Measurements from ENCODE around the gene TANK.

DNA sequence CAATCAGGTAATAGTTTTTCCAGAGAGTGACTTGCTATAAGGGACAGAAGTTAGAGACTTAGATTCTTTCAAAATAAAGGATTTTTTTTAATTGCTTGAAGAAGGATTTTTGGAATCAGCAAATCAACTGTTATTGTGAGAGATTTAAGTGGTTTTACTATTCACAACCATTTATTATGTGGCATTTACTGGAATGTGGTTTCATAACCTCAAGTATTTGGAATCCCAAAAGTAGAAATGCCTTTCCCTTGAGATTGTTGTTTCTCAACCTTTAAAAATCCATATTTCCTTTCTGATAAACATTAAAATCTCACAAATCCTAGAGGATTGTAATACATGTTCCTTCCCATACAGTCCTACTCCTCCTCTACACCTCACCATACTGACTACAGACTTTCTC is 5.0 kb downstream of the TANK start:
- TF ChIP-seq, protein P1, sequence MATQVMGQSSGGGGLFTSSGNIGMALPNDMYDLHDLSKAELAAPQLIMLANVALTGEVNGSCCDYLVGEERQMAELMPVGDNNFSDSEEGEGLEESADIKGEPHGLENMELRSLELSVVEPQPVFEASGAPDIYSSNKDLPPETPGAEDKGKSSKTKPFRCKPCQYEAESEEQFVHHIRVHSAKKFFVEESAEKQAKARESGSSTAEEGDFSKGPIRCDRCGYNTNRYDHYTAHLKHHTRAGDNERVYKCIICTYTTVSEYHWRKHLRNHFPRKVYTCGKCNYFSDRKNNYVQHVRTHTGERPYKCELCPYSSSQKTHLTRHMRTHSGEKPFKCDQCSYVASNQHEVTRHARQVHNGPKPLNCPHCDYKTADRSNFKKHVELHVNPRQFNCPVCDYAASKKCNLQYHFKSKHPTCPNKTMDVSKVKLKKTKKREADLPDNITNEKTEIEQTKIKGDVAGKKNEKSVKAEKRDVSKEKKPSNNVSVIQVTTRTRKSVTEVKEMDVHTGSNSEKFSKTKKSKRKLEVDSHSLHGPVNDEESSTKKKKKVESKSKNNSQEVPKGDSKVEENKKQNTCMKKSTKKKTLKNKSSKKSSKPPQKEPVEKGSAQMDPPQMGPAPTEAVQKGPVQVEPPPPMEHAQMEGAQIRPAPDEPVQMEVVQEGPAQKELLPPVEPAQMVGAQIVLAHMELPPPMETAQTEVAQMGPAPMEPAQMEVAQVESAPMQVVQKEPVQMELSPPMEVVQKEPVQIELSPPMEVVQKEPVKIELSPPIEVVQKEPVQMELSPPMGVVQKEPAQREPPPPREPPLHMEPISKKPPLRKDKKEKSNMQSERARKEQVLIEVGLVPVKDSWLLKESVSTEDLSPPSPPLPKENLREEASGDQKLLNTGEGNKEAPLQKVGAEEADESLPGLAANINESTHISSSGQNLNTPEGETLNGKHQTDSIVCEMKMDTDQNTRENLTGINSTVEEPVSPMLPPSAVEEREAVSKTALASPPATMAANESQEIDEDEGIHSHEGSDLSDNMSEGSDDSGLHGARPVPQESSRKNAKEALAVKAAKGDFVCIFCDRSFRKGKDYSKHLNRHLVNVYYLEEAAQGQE (IDR thresholded peaks at IDR 0.05; ENCODE audit: borderline replicate concordance): no peak
- TF ChIP-seq, protein P2, sequence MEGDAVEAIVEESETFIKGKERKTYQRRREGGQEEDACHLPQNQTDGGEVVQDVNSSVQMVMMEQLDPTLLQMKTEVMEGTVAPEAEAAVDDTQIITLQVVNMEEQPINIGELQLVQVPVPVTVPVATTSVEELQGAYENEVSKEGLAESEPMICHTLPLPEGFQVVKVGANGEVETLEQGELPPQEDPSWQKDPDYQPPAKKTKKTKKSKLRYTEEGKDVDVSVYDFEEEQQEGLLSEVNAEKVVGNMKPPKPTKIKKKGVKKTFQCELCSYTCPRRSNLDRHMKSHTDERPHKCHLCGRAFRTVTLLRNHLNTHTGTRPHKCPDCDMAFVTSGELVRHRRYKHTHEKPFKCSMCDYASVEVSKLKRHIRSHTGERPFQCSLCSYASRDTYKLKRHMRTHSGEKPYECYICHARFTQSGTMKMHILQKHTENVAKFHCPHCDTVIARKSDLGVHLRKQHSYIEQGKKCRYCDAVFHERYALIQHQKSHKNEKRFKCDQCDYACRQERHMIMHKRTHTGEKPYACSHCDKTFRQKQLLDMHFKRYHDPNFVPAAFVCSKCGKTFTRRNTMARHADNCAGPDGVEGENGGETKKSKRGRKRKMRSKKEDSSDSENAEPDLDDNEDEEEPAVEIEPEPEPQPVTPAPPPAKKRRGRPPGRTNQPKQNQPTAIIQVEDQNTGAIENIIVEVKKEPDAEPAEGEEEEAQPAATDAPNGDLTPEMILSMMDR (IDR thresholded peaks at IDR 0.05; ENCODE audit: poor library complexity, severe bottlenecking): no peak
- TF ChIP-seq SMC3 (conservative IDR thresholded peaks at IDR 0.05; ENCODE audit: poor library complexity) (no peak), EZH2 (IDR thresholded peaks at IDR 0.05; ENCODE audit: borderline replicate concordance, insufficient read depth, low read length, poor library complexity, severe bottlenecking) (no peak), POLR2AphosphoS5 (IDR thresholded peaks at IDR 0.05) (no peak), TAF1 (IDR thresholded peaks at IDR 0.05; ENCODE audit: low read depth) (no peak)
